C1 segment of cervical spinal cord (tissue), 14 donors: ENCODE measurements around the gene ALDH2.
"Not testable (repeated sequence)": the region's sequence is repeated elsewhere in the genome, so short reads cannot be mapped to it uniquely, and the experiment has no call there.

Experiments
- DNase-seq, 14 donors: peaks; one replicate each; lab custom pipeline; 2025; lab: John Stamatoyannopoulos, UW

The ALDH2 gene

DNA sequence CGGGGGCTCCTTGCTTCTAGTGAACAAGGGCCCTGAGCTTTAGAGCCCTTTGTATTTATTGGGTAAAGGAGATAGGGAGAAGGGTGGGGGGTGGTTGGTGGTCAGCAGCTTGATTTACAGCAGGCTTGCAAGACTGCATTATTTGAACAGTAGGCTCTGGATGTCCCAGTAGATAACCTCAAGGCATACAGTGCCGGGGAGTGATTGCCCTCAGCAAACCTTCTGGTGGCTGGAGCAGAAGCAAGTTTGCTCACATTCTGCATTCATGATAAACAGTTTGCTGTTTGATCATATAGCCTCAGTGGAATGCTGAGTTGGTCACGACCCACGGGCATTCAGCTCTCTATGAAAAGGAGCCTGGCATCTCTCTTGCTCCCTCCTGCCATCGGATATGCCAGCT, 58.8 kb downstream of the ALDH2 start:
- no peak for DNase-seq

DNA sequence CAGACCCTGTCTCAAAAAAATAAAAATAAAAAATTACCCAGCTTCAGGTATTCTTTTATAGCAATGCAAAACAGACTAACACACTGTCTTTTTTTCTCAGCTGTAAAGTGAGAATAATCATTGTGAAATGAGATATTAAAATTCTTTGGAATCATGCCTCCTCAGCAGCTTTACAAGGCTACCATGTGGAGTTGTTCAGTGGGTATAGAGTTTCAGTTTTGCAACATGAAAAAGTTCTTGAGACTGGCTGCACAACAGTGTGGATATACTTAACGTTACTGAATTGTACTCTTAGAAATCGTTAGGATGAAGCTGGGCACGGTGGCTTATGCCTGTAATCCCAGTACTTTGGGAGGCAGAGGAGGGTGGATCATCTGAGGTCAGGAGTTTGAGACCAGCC, 59.6 kb downstream of the ALDH2 start:
- DNase-seq = no peak

DNA sequence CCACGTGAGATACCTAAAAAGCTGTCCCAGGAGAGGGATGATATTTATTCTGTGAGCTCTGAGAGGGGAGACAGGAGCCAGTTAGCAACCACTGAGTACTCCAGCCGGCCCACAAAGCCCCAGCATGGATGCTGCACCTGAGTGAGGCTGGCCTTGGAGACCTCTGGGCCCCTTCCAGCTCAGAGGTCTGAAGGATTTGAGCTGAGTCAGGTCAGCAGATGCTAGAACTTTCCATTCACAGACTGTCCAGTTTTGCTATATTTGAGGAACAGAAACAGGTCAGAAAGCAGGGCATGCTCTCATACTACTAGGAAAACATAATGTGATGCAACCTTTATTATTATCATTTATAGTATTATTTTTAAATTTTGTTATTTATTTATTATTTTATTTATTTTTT, 60.3 kb downstream of the ALDH2 start:
- DNase-seq = no peak

DNA sequence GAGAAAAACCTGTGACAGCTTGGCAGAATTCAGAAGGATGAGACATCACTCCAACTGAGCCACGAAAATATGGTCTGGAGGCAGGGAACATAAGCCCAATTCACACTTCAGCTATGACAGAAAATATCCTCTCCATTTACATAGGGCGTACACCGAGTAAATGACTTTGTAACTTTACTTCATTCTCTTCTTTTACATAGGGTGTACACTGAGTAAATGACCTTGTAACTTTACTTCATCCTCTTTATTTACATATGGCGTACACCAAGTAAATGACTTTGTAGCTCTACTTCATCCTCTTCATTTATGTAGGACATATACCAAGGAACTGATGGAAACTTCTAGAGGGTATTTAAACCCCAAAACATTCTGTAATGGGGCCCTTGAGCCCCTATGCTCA, 61.2 kb downstream of the ALDH2 start:
- no peak for DNase-seq

DNA sequence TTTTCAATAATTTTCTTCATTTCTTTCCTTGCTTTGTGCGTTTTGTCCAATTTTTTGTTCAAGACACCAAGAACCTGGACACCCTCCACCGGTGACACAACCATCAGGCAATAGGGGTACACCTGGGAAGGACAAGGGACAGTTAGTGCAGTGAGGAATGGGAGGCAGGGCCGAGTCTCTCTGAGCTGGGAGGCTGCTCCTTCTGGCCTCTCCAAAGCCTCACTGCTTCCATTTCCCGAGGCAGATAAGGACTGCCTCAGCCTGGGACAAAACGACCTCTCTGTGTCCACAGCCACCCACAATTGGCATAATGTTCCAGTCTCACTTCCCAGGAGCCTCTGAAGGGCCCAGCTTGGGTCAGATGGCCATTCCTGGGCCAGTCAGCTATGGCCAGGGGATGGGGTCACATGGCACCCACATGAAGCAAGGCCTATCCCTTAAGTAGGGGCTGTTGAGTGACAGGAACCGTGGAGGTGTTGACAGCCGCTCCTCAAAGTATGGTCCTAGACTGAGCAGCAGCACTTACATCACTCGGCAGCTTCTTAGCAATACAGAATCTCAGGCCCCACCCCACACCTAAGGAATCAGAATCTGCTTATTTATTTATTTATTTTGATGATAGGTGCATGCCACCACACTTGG, 61.7 kb downstream of the ALDH2 start:
- no peak for DNase-seq

DNA sequence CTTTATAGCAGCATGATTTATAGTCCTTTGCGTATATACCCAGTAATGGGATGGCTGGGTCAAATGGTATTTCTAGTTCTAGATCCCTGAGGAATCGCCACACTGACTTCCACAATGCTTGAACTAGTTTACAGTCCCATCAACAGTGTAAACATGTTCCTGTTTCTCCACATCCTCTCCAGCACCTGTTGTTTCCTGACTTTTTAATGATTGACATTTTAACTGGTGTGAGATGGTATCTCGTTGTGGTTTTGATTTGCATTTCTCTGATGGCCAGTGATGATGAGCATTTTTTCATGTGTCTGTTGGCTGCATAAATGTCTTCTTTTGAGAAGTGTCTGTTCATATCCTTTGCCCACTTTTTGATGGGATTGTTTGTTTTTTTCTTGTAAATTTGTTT, 62.9 kb downstream of the ALDH2 start:
- not testable (repeated sequence) for DNase-seq

DNA sequence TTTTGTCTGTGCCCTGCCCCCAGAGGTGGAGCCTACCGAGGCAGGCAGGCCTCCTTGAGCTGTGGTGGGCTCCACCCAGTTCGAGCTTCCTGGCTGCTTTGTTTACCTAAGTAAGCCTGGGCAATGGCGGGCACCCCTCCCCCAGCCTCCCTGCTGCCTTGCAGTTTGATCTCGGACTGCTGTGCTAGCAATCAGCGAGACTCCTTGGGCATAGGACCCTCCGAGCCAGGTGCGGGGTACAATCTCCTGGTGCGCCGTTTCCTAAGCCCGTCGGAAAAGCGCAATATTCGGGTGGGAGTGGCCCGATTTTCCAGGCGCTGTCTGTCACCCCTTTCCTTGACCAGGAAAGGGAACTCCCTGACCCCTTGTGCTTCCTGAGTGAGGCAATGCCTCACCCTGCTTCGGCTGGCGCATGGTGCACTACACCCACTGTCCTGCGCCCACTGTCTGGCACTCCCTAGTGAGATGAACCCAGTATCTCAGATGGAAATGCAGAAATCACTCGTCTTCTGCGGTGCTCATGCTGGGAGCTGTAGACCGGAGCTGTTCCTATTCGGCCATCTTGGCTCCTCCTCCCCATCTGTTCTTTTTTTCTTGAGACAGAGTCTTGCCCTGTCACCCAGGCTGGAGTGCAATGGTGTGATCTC, 68.1 kb downstream of the ALDH2 start:
- not testable (repeated sequence) for DNase-seq

DNA sequence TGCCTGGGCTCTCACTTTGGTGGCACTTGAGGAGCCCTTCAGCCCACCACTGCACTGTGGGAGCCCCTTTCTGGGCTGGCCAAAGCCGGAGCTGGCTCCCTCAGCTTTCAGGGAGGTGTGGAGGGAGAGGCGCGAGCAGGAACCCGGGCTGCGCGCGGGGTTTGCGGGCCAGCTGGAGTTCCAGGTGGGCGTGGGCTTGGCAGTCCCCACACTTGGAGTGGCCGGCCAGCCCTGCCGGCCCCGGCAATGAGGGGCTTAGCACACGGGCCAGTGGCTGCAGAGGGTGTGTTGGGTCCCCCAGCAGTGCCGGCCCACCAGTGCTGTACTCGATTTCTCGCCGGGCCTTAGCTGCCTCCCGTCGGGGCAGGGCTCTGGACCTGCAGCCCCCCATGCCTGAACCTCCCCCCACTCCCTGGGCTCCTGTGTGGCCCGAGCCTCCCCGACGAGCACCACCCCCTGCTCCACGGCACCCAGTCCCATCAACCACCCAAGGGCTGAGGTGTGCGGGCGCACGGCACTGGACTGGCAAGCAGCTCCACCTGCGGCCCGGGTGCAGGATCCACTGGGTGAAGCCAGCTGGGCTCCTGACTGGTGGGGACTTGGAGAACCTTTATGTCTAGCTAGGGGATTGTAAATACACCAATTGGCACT, 68.9 kb downstream of the ALDH2 start:
- DNase-seq = not testable (repeated sequence)

DNA sequence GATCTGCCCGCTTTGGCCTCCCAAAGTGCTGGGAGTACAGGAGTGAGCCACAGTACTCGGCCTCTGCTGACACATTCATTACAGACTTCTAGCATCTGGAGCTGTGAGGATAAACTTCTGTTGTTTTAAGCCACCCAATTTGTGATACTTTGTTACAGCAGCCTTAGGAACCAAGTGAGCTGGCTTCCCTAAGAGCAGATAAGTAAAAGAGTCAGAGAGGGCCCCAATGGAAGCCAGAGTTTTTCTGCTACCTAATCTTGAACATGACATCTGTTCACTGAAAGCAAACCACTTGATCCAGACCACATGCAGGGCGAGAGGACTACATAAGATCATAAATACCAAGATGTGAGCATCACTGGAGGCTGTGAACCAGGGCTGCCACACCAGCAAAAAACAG, 71.6 kb downstream of the ALDH2 start:
- DNase-seq = no peak

DNA sequence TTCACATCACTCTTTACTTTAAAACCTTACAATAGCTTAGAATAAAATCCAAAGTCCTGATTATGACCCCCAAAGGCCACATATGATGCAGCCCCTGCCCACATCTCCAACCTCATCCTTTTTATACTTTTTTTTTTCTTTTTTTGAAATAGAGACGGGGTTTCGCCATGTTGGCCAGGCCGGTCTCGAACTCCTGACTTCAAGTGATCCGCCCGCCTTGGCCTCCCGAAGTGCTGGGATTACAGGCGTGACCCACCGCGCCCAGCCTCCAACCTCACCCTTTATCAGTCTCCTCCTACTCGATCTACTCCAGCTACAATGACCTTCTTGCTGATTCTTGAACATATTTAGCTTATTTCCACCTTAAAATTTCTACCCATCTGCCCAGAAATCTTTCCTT, 74.1 kb downstream of the ALDH2 start:
- DNase-seq = no peak

DNA sequence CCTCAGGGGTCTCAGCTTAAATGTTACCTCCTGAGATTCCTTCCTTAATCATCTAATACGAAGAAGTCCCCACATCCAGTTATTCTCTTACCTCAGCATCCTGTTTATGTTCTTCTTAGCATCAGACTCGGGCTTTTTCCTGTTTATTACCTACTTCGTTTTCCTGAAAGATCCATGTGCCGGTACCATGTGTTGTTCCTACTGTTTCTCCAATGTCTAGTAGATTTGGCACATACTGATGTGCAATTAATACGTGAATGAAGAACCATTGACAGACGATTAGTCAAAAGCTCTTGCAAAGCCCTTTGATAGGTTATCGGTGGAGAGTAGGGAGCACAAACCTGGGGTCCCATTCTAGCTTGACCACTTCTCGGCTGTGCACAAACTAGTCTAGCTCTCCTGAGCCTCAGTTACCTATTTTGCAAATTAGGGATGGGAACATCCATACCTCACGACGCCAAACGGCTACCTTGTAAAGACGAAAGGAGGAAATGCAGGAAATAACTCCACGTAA, 74.6 kb downstream of the ALDH2 start:
- DNase-seq = peak in 1 of 14 donors; percentile 23

DNA sequence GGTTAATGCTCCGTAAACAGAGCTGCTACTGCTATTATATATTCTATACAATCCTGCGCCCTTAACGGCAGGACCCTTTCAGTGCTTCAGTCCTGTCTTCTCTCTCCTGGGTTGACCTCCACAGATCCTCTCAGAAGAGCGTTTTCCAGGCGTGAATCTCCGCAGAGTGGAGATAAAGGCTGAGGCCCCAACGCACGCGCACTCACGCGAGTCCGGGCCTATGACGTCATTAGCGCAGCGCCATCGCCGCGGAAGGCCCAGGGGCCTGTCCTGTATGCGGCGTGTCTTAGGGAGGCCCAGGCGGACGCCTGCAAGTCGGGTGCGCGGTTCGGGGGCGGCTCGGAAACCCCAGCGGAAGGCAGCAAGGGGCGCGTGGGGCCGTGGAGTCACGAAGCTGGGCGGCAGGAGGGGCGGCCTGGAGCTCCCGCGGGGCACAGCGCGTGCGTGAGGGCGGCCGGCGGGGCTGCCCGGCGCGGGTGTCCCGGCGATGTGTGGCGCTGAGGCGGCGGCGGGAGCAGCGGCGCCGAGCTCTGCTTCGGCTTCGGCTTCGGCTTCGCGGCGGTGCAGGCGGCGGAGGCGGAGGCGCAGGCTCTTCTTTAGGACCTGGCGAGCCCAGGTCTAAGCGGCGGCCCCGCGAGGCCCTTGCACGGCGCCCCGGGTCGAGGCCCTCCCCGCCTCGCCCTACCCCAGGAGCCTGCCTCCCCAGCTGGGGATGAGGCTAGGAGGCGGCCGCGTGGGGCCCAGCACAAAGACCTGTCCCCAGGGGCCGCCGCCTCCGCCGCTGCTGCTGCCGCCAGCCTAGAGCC, 75.2 kb downstream of the ALDH2 start, which contains the start of gene MAPKAPK5:
Gene MAPKAPK5 (plus strand): TSS at position 479 of the 806 bp plus-strand sequence. CDS start 506 bp downstream, outside the sequence.
- peak; percentile 51 to 93 (median 88) for DNase-seq

DNA sequence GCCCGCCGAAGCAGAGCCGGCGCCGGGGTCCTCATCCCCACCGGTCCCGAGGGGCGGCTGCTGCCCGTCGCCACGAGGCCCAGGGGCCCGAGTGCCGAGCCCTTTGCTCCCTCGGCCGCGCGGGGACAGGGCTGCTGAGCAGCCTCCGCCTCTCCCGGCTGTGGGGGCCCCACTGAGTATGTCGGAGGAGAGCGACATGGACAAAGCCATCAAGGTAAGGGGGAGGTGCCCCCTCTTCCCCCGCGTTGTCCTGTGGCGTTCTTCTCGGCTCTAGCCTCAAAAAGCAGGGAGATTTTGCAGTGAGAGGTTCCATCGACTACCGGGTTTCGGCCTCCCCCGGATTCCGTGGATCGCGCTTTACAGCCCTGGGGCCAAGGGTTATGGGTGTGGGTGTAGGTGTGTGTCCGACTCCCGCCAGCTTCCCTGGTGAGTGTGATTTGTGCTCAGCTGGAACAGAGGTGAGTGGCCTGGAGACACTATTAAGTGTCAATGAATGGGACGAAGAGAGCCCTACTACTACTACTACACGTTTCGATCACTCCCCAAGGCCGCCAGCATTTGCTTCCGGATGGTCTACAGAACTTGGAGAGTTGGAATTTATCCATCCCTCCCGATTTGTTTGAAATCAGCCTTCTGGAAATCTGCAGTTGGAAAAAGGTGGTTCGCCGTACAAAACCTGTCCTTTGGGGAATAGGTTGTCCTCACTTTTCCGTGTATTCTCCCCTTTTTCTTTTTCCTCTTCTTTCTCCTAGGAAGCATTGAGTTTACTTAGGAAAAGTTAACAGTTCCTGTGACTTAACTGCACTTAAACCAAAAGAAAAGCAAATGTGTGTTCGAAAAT, 76.0 kb downstream of the ALDH2 start:
- peak in 1 of 14 donors; percentile 29 for DNase-seq

DNA sequence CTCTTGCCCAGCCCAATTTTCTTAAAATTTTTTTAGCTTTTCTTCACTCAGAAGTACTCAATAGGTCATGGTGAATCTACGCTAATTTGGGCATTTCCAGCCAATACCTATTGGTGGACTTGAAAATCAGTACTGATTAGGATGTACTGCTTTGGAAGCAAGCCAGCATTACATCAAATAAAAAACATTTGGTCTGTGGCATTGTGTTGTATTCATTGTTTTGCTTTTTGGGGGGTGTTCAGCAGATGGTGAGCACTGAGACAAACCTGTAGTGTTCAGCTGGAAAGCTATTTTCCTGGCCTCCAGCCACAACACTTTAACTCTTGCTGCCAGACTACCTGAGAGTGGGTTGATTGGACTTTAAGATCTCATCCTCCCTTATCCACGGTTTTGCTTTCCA, 79.3 kb downstream of the ALDH2 start:
- peak in 1 of 14 donors; percentile 11 for DNase-seq

DNA sequence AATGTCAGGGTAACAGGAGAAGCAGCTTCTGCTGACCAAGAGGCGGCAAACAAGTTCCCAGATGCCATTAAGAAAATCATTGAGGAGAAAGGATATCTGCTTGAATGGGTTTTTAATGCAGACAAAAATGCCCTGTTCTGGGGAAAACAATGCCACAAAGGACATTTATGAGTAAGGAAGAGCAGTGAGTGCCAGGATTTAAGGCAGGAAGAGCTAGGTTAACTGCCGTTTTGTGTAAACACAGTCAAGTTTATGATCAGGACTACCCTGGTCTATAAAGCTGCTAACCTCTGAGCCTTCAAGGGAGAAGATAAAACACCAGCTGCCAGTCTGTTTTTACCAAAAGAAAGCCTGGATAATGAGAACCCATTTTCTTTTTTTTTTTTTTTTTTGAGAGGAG, 83.8 kb downstream of the ALDH2 start:
- no peak for DNase-seq

DNA sequence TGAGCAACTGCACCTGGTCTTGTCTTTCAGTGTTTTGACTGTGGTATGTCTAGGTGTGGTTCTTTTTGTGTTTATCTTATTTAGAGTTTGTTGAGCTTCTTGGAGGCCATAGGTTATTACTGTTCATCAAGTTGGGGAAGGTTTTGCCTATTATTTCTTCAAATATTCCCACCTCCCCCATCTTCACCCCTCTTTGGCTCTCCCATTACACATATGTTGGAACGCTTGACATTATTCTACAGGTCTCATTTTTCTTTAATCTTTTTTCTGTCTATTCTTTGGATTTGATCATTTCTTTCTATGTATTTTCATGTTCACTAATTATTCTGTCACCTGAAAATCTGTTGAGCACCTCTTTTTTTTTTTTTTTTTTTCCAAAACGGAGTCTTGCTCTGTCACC, 91.5 kb downstream of the ALDH2 start:
- DNase-seq = no peak

DNA sequence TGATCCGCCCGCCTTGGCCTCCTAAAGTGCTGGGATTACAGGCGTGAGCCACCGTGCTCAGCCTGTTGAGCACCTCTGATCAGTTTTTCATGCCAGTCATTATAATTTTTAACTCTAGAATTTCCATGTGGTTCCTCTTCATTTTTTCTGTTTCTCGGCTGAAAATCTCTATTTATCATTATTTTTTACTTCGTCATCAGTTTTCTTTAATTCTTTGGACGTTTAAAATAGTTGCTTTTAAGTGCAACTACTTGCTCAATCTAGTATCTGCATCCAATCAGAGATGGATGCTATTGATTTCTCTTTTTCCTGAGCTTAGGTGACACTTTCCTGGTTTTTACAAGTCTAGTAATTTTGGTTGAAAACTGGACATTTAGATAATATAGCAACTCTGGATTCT, 92.0 kb downstream of the ALDH2 start:
- DNase-seq = no peak

DNA sequence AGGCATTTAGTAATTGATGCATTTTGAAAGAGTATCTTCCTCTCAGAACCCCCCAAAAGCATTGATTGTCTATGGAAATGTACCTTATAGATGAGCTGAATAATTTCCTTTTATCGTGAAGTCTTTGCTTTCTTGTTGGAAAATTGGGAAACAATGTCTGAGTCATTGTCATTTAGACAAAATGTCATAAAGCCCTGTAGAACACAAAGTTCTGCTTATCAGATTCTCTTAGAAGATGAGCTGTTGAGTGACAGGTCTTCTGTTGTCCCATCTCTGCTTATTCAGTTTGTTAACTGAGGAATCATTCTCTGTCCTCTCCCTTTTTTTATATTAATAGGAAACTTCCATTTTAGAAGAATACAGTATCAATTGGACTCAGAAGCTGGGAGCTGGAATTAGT, 98.2 kb downstream of the ALDH2 start:
- no peak for DNase-seq
